ENCODE data around the gene WBP4.

GRCh38 chr13:41111454-41111853 lies 50.1 kb downstream of the WBP4 start:
- TF ChIP-seq CTCF (IDR thresholded peaks at IDR 0.05; ENCODE audit: low read depth, low read length, missing input control) (no peak), REST (IDR thresholded peaks at IDR 0.05) (no peak), TAF1 (conservative IDR thresholded peaks at IDR 0.05) (no peak), EGR1 (IDR thresholded peaks at IDR 0.05; ENCODE audit: low read depth in 2 of 2) (no peak), GABPA (IDR thresholded peaks at IDR 0.05 in 1 of 2, conservative IDR thresholded peaks at IDR 0.05 in 1 of 2) (no peak)
